HG02759 (cell line): ENCODE results near the gene KIAA1958.

Experiments used
- ATAC-seq: cut with Tn5 transposase; IDR thresholded peaks from one replicate; pipeline ENCODE4 v1.9.1; 2021; ENCODE audit warnings: mild to moderate bottlenecking, moderate library complexity; ENCODE audit not compliant: unreplicated experiment

The KIAA1958 gene

DNA sequence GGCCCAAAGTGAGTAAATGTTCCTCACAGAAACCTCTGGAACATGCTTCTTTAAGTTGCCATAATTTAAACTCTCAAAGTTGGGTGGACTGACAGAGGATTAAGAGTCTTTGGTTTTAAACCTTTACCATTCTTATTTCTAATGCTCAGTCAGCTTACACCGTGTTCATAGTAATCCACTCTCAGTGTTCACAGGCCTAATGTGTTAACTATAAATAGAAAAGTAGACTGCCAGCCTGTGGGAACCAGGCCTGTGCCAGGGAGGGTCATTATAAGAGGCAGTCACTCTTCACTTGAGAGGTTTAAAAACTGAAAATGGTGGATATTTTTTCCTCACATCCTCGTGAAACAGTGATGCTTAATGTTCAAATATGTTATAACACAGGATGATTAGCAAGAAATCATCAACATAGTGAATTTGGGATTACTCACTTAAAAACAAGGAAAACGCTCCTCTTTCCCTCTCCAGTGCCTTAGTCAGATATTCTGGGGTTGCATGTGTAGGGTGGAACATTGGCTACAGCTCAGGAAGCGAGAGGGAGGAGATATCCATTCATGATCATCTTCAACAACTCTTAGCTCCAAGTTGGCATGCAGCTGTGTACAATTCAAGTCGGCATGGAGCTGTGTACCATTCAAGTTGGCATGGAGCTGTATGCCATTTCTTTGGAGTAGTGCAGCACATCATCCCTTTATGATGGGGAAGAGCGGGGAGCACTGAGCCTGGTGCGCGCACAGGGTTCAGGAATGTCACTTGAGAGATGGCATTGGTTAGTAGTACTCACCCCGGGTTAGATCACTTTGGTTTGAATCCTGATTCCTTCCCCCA is 65.8 kb downstream of the KIAA1958 start:
- no peak for ATAC-seq

DNA sequence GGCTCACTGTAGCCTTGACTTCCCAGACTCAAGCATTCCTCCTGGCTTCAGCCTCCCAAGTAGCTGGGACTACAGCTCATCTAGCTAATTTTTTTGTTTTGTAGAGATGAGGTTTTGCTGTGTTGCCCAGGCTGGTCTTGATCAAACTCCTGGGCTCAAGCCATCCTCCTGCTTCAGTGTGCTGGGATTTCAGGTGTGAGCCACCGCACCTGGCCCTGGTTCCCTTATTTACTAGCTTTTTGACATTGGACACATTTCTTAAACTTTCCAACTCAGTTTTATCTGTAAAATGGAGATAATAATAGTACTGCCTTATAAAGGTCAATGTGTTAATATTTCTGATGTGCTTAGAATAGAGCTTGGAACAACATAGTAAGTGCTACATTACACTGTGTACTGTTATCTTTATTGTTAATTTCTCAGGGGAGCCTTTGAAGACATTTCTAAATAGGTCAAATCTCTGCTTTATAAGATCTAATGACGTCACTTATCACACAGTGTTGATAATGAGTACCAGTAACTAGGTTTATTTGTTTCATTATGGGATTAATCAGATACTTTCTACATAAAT is 66.7 kb downstream of the KIAA1958 start:
- no peak for ATAC-seq

DNA sequence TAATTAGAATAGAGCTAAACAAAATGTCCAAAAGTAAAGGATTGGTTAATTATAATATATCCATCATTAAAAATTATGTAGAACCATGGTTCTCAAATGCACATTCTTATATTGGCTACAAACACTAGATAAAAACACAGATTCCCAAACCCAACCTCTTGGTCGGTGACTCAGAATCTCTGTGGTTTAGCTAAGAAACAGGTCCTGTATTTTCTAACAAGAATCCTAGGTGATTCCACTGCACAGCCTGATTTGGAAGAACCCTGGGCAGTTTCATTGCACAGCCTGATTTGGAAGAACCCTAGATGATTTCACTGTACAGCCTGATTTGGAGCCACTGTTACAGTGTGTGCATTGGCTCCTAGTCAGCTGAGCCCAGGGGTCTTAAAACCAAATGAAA is 67.9 kb downstream of the KIAA1958 start:
- no peak for ATAC-seq

DNA sequence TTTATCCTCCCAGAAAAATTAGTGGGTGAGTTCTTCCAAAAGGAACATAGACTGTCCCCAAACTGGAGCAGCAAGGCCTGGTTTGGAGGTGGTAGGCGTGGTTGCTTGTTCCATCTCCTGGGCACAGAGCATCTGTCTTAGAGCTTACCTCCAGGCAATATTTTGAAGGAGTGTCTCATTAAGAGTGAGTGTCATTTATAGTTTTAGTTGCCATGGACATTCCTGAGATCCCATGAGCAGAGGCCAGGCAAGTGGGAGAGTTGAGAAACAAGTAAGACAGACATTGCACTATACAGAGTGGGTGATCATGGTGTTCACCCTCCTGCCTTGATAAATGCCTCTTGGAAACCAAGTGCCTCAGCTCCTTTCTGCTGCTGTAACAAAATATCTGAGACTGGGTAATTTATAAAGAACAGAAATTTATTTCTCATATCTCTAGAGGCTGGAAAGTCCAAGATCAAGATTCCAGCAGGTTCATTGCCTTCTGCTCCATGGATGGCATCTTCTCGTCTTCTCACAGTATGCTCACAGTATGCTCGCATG is 68.5 kb downstream of the KIAA1958 start:
- no peak for ATAC-seq

DNA sequence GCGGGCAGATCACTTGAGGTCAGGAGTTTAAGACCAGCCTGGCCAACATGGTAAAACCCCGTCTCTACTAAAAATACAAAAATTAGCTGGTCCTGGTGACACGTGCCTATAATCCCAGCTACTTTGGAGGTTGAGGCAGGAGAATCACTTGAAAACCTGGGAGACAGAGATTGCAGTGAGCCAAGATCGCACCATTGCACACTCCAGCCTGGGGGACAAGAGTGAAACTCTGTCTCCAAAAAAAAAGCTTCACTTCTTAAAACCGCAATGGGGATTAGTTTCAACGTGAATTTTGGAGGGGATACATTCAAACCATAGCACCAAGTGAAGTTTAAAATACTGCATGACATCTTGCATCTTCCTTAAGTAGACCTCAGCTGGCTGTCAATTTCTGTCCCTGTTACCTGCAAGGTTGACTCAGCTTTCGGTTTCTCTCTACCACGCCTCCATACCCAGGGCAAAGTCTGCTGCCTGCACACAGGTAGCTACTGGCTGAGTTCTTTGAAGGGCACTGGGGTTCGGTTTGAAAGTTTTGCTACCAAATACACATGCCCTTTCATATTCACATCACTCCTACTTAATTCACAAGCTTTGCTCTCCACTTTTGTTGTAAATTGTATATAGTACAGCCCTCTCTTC is 69.3 kb downstream of the KIAA1958 start:
- ATAC-seq: no peak

DNA sequence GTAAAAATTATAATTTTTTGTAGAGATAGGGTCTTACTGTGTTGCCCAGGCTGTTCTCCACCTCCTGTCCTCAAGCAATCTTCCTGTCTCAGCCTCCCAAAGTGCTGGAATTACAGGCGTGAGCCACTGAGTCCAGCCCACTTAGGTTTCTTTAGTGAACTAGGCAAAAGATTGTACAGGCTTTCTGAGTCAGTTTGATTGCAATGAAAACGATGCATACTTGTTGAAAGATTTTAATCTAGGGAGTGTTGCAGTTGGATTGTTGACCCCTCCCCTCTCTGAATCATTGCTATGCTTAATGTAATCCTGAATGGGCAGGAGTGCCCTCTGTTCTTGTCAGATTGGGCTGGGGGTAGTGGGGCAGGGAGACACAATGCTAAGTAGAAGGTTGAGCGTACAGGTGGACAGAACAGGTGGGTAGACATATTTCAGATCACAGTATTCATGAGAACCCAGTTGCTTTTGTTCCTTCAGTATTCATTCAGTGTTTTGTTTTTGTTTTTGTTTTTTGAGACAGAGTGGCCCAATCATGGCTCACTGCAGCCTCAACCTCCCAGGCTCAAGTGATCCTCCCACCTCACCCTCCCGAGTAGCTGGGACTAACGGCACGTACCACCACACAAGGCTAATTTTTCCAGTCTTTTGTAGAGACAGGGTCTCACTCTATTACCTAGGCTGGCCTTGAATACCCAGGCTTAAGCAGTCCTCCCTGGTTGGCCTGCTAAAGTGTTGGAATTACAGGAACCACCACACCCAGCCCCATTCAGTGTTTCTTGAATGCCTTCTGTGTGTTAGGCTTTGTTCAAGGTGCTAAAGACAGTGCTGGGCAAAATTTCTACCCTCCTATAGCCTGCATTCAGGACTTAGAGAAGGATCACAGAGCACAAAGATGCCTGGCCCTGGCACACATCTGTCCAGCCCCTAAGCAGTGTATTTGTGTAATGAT is 70.1 kb downstream of the KIAA1958 start:
- no peak for ATAC-seq

DNA sequence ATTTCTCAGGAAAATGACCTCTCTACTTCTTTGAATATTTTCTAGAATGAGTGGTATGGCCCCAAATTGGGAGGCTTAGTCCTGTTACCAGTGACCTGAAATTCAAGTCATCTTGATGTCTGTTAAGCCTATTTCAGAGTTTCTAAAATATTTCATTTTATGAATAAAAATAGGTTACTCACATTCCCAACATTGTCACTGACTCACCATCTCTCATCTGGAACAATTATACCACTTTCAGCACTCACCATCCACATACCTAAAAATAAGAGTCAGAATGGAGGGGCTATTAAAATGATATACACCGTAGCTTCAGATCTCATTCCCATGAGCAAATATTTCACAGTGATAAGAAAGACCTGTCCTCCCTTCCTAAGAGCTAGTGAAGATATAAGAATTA is 71.8 kb downstream of the KIAA1958 start:
- ATAC-seq: no peak

DNA sequence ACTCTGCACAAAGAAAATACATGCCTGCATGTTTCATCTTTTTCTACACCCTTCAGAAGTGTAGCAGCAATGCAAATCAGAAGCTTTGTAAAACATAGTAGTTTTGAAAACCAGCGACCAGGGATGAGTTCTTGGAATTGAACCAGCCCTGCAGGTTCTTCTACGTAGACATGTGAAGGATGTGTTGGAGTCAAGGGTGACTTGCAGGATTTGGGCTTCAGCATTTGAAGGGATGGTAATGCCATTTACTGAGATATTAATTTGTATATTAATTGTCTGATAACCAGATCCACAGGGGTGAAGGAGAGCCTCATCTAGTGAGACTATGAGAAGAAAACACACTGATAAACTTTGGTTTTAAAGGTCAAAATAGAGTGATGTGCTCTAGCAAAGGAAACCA is 72.4 kb downstream of the KIAA1958 start:
- no peak for ATAC-seq

DNA sequence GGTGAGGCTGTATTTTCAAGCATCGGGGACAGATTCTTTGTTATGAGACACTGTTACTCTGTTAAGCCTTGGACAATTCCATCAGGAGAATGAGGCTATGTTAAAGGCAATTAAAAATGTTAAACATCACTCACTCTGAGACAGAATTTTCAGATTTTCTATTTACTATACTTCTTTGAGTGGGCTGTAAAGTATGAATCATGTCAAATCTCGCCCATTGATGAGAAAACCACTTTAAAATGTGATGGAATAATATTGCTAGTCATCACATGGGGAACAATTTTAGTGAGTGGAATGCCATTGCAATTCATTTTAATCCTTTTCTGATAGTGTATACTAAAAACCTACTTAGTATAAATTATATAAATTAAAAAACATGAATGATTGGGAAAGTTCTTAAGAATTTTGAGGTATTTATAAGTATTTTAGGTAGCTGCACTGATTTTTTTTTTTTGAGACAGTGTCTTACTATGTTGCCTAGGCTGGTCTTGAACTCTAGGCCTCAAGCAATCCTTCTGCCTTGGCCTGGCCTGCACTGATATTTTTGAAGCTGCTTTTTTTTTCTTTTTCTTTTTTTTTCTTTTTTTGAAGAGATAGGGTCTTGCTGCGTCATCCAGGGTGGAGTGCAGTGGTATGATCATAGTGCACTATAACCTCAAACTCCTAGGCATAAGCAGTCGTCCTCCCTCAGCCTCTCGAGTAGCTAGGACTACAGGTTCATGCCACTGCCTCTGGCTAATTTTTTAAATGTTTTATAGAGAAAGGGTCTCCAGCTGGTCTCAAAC is 73.2 kb downstream of the KIAA1958 start:
- ATAC-seq: no peak

DNA sequence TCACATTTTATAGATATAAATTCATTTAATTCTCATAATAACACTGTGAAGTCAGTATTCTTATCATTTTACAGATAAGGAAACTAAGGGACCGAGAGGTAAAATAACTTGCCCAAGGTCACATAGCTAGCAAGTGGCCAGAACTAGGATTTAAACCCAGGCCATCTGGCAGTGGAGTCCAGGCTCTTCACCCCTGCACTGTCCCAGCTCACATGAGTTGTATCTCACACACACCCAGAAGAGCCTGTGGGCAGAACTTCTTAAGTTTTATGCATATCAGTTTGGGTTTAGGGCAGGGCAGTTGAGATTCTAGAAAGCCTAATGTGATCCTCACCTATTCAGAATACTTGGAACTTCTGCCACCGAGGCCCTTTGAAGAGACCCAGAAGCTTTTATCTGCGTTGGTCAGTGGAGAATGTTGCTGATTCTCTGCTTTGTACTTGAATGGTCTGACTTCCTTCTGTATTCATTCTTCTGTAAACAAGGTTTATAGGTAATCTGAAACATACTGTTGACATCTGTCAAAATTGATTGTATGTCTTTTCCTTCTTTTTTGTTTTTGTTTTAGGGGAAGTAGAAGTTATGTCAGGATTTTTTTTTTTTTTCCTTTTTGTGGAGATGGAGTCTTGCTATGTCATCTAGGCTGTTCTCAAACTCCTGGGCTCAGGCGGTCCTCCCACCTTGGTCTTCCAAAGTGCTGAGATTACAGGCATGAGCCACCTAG is 75.8 kb downstream of the KIAA1958 start:
- ATAC-seq: no peak

DNA sequence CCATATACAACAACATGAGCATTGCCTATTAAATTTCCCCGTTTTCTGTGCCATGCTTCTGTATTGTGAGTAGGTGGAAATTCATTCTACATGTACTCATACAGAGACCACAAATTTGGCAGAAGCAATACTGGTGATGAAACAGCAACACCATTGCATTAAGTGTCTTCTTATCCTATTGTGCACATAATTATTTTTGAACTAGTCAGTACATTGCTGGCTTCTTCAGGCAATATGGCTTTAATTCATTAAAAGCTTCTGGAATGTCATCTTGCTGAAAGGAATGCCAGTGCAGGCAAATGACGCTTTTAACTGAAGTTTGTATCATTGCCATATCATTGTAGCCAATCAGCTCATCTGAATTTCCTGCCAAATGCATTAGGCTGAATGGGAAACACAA is 82.6 kb downstream of the KIAA1958 start:
- no peak for ATAC-seq

DNA sequence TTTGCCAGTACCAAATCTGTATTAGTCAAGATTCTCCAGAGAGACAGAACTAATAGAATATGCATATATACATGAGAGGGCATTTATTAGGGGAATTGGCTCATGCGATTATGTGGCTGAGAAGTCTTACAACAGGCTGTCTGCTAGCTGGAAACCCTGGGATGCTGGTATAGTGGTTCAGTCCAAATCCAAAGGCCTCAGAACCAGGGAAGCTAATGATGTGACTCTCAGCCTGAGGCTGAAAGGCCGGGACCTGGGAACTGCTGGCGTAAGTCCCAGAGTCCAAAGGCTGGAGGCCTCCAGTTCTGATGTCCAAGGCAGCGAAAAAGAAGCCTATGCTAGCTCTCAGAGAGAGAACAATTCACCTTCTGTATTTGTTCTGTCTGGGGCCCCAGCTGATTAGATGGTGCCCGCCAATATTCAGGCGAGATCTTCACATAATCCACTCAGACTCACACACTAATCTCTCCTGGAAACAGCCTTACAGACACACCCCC is 84.1 kb downstream of the KIAA1958 start:
- no peak for ATAC-seq

DNA sequence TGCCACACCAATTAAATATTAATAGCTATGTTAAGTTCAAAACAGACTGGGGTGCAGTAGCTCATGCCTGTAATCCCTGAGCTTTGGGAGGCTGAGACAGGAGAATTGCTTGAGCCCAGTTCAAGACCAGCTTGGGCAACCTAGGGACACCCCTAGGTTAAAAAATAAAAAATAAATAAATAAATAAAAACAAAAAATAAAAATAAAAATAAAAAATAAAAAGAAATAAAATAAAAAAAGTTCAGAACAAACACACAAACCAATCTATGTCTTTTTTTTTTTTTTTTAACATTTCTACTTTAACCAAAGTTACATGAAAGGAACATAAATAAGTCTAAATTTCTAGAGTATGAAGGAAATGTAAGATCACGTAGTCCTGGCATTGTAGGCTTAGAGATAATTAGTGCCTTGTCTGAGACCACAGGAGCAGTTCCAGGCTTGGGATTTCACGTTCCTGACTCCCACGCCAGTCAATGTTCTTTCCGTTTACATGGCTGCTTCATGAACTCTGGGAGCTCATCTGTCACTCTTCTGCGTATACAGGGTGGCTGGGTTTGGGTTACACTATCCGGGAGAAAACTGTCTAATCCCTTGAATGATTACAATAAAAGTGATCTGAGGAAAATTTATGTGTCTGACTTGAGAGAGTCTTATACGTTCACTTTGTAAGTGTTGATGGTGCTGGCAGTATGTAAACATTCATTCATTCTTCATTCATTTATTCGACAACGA is 85.2 kb downstream of the KIAA1958 start:
- no peak for ATAC-seq

DNA sequence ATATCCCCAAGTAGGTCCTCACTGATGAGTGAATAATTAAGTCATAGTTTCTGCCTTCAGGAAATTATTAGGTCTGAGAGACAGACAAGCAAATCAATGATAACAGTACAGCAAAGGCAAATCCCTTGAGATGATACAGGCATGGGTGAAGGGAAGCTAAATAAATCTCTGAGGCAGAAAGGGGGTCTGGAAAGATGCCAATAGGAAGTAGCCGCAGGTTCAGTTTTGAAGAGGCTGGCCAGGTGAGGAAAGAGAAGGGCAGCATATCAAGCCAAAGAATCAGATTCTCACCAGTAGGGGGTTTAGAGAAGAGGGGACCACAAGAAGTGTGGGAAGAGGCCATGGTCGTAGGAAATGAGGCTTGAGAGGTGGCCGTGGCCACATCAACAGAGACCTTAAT is 85.8 kb downstream of the KIAA1958 start:
- no peak for ATAC-seq

DNA sequence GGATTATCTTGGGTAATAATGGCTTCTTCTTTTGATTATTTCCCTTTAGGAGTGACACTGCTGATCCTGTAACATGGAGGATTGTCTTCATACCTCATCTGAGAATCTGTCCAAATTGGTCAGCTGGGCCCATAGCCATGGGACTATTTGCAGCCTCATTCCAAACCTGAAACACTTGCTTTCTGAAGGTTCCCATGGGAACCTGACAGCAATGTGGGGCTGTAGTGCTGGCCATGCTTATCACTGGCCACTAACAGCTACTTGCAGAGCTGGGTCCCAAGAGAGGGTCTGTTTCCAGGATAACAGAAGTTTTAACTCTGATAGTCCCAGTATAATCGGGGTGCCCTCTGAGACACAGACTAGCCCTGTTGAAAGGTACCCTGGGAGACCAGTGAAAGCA is 87.4 kb downstream of the KIAA1958 start:
- no peak for ATAC-seq

DNA sequence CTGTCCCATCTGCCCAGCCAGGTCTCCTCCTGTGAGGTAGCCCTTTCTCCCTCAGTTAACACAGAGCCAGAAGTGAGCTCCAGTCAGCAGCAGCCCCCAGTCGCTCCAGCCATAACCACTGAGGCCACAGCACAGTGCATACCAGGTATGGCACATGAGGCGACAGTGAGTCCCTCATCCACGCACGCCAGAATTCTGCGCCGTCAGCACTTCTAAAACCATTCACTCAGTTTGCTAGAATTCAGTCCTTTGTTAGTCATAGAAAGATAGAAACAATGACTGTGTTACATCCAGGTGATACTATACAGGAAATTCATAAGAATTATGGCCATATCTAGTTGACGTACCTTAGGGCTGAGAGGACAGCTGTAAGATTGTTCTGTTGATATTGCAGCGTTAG is 88.5 kb downstream of the KIAA1958 start:
- ATAC-seq: no peak

DNA sequence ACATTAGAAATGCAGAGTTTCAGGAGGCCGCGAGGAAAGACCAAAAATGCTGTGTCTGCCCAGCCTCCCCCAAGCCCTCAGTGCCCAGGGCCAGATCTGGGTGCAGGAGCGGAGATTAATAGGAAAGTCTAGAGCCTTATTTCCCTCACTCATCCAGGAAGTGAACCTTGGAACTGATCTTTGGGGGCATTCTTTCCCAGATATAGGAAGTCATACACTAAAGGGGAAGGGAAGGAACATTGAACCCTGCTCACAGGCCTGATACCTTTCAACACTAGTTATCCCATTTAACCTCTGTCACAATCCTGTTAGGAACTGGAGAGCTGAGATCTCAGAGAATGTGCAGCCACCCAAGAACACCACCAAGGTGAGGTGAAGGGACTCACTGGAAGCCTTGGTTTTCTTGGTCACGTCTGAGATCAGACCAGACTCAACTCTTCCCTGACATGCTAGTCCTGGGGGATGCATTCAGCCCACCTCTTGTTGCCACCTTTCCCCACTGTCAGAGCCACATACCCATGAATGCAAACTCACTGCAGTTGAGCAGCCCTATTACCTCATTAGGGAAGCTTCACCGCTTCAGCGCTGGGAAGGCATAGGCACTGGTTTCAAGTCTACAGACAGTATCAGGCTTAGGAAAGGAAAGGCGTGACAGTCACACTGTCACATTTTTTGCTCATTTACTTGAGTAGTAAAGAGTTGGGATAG is 95.0 kb downstream of the KIAA1958 start:
- no peak for ATAC-seq
